PC-9 (cell line): ENCODE data around the gene PSMG3. TPM values are rescaled to one million over a fixed set of nuclear protein-coding genes. Genes with fewer than 3 reads are reported as not detected.

ENCODE experiments used
- BruUV-seq: library from RNA; stranded (reverse); fragments of 400-500 nt; replicated peaks from 2 replicates; lab custom pipeline; 2021; lab: Mats Ljungman, UMichigan
- CTCF ChIA-PET: fragments of 300-600 bp; sonication (Branson Sonifier 250); formaldehyde crosslinking; loops from one replicate; lab custom pipeline; 2022; ENCODE audit warnings: antibody characterized with exemption; lab: Charles Lee
- POLR2A ChIA-PET: fragments of 300-600 bp; sonication (Branson Sonifier 250); formaldehyde crosslinking; loops from one replicate; lab custom pipeline; 2022; ENCODE audit warnings: antibody characterized with exemption; ENCODE audit not compliant: unreplicated experiment; lab: Charles Lee
- DNase-seq, 2 experiments: peaks; one replicate each; pipeline versions ENCODE4 v3.0.0 to v3.0.0-alpha.2; 2015 to 2022; ENCODE audit warnings: mixed read lengths in 1 of 2
- H2AFZ ChIP-seq: fragments of 200-600 bp; sonication (generic); 2 replicates; pipeline ENCODE4 v1.8.1; 2017; ENCODE audit warnings: antibody characterized with exemption
- H3F3A ChIP-seq: fragments of 200-600 bp; sonication (generic); 2 replicates; pipeline ENCODE4 v1.8.1; 2017; ENCODE audit warnings: antibody characterized with exemption, mild to moderate bottlenecking, low read depth; ENCODE audit not compliant: insufficient read depth
- H3K27ac ChIP-seq: fragments of 200-600 bp; sonication (generic); 2 replicates; pipeline ENCODE4 v1.6.1; 2016; ENCODE audit warnings: mixed run types
- H3K27me3 ChIP-seq: fragments of 200-600 bp; sonication (generic); 2 replicates; pipeline ENCODE4 v1.6.1; 2016; ENCODE audit warnings: low read depth, mixed run types; ENCODE audit not compliant: insufficient read depth
- H3K36me3 ChIP-seq: fragments of 200-600 bp; sonication (generic); 2 replicates; pipeline ENCODE4 v1.6.1; 2016; ENCODE audit warnings: low read depth, mixed run types
- H3K4me1 ChIP-seq: fragments of 200-600 bp; sonication (generic); replicated peaks from 2 replicates; pipeline ENCODE4 v1.6.1; 2016; ENCODE audit warnings: mixed run types; ENCODE audit not compliant: insufficient read depth
- H3K4me2 ChIP-seq: fragments of 200-600 bp; sonication (generic); 2 replicates; pipeline ENCODE4 v1.6.1; 2017; ENCODE audit warnings: mixed run types
- H3K4me3 ChIP-seq: fragments of 200-600 bp; sonication (generic); 2 replicates; pipeline ENCODE4 v1.6.1; 2016; ENCODE audit warnings: mixed run types
- H3K79me2 ChIP-seq: fragments of 200-600 bp; sonication (generic); 2 replicates; pipeline ENCODE4 v1.6.1; 2017; ENCODE audit warnings: low read depth, mixed run types
- H3K9me2 ChIP-seq: fragments of 200-600 bp; sonication (generic); 2 replicates; pipeline ENCODE4 v1.8.1; 2017; ENCODE audit warnings: mild to moderate bottlenecking; ENCODE audit not compliant: insufficient read depth
- H3K9me3 ChIP-seq: fragments of 200-600 bp; sonication (generic); 2 replicates; pipeline ENCODE4 v1.8.1; 2016; ENCODE audit warnings: low read depth; ENCODE audit not compliant: insufficient read depth
- H4K20me1 ChIP-seq: fragments of 200-600 bp; sonication (generic); 2 replicates; pipeline ENCODE4 v1.8.1; 2017; ENCODE audit not compliant: insufficient read depth
- CTCF ChIP-seq: fragments of 200-600 bp; sonication (generic); conservative IDR thresholded peaks from 2 replicates; pipeline ENCODE4 v1.6.1; 2017; ENCODE audit warnings: mixed run types, antibody characterized with exemption, mild to moderate bottlenecking, moderate library complexity
- EZH2 ChIP-seq: fragments of 200-600 bp; sonication (generic); IDR thresholded peaks from 2 replicates; pipeline ENCODE4 v1.8.0; 2017; ENCODE audit warnings: antibody characterized with exemption, low read depth
- intact Hi-C: fragments of 100-400 bp; cut with micrococcal nuclease; formaldehyde crosslinking; loops from one replicate; pipeline ENCODE4 v1.10.0; 2022; ENCODE audit not compliant: unreplicated experiment
- total RNA-seq: library from RNA; stranded (reverse); gene quantifications from 2 replicates; pipeline ENCODE4 v1.2.3, GENCODE V29; 2021

The PSMG3 gene
- total RNA-seq, 1 experiment from 2014 or later = 63.3 TPM

DNA sequence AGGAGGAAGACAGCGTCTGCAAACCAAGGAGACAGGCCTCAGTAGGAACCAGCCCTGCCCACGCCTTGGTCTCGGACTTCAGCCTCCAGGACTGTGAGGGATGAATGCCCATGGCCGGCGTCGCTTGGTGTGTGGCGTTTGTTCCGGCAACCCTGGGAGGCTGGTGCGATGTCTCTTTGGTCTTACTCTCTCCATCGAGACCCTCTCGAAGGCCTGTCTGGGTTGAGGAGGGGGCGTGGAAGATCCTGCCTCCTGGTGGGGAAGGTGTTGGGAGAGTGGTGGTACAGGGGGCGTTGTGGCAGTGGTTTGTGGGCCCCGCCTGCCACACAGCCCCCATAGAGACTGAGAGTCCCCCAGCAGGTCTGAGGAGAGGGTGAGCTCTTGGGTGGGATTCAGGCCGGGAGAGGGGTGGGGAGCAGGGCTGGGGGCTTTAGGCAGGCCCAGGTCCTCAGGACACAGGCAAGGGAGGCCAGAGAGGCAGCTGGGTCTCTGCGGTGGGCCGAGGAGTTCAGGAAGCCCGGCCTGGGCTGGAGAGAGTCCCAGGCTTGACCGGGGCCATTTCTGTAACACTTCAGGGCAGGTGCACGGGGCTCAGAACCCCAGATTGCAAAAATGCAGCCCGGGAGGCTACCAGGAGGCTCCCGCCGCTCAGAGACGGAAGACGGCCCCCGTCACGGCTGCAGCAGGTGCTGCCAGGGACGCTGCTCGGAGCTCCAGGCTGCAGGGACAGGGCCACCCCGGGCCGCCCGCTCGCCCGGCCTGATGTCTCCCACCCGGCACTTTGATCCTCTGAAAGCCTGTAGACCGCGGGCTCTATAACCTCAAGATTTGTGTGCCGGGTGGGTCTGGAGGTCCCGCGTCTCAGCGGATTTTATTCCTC is 33.8 kb upstream of the PSMG3 start:
- H3K4me3 ChIP-seq = no peak overlapping the region
- no peak overlapping the region for H3K4me2 ChIP-seq
- BruUV-seq = no TSS peak
- no peak overlapping the region for H2AFZ ChIP-seq
- DNase-seq = no peak
- H3K27me3 ChIP-seq = peaks cover 93% of the 10 kb centered on the region
- no peaks in the 10 kb centered on the region for H3K79me2 ChIP-seq
- no peaks in the 10 kb centered on the region for H3K36me3 ChIP-seq
- no peaks in the 10 kb centered on the region for H3K4me1 ChIP-seq
- no peaks in the 10 kb centered on the region; the same call in 1 of the 2 replicates for H4K20me1 ChIP-seq
- H3F3A ChIP-seq = 0 out of 2 replicates have a peak, but pooled peaks cover 4% of the 10 kb centered on the region
- intact Hi-C loops = no loop called here
- no peak overlapping the region for H3K27ac ChIP-seq
- CTCF ChIA-PET = interaction anchor here (0.6 kb wide), 1 partner anchor 185 kb away, joined by 3 read pairs; no protein-coding TSS in a partner anchor
- H3K9me2 ChIP-seq = no peaks in the 10 kb centered on the region
- H3K9me3 ChIP-seq = no peaks in the 10 kb centered on the region
- POLR2A ChIA-PET = no interaction called here
- TF ChIP-seq EZH2 (no peak), CTCF (no peak)

- TF ChIP-seq CTCF = no peak
- TF ChIP-seq EZH2 = no peak
- Histone ChIP-seq H3K27me3 (peaks cover 93% of the 10 kb centered on the region), H2AFZ (no peak overlapping the region), H3K9me2 (no peaks in the 10 kb centered on the region), H3K27ac (no peak overlapping the region), H4K20me1 (no peaks in the 10 kb centered on the region; the same call in 1 of the 2 replicates), H3K4me3 (no peak overlapping the region), H3F3A (0 out of 2 replicates have a peak, but pooled peaks cover 4% of the 10 kb centered on the region), H3K4me1 (no peaks in the 10 kb centered on the region), H3K79me2 (no peaks in the 10 kb centered on the region), H3K9me3 (no peaks in the 10 kb centered on the region), H3K36me3 (no peaks in the 10 kb centered on the region), H3K4me2 (no peak overlapping the region)
- ChIA-PET POLR2A (no interaction called here), CTCF (no interaction called here)
- BruUV-seq = no TSS peak
- intact Hi-C loops = no loop called here
- DNase-seq = no peak
Observed at GRCh38 chr7:1602386-1602785, 32.6 kb upstream of the PSMG3 start.

- CTCF ChIA-PET = no interaction called here
Observed at GRCh38 chr7:1601956-1602355, 32.1 kb upstream of the PSMG3 start.

More at GRCh38 chr7:1601956-1602355, 32.1 kb upstream of the PSMG3 start:
- peaks cover 93% of the 10 kb centered on the region for H3K27me3 ChIP-seq
- intact Hi-C loops = no loop called here
- no peak overlapping the region for H3K4me3 ChIP-seq
- no peak overlapping the region for H2AFZ ChIP-seq
- no peaks in the 10 kb centered on the region; the same call in 1 of the 2 replicates for H4K20me1 ChIP-seq
- H3K36me3 ChIP-seq = no peaks in the 10 kb centered on the region
- 0 out of 2 replicates have a peak, but pooled peaks cover 4% of the 10 kb centered on the region for H3F3A ChIP-seq
- no peaks in the 10 kb centered on the region for H3K4me1 ChIP-seq
- no peak for DNase-seq
- H3K4me2 ChIP-seq = no peak overlapping the region
- H3K79me2 ChIP-seq = no peaks in the 10 kb centered on the region
- TF ChIP-seq CTCF (no peak), EZH2 (no peak)
- H3K9me2 ChIP-seq = no peaks in the 10 kb centered on the region
- BruUV-seq = no TSS peak
- POLR2A ChIA-PET = no interaction called here
- H3K27ac ChIP-seq = no peak overlapping the region
- H3K9me3 ChIP-seq = no peaks in the 10 kb centered on the region
